HepG2 (cell line): ENCODE data around the gene LLGL2. TPM values are rescaled to one million over a fixed set of nuclear protein-coding genes. Genes with fewer than 3 reads are reported as not detected.
A peak's percentile ranks its signal among the peaks of the same experiment; 100 is the strongest.

Experiments used
- ATAC-seq: fragments of 200-7000 bp; cut with Tn5 transposase; 3 replicates; pipeline ENCODE4 v1.9.1; 2020; ENCODE audit warnings: mild to moderate bottlenecking, moderate library complexity
- BruUV-seq: library from RNA; stranded (reverse); fragments of 400-500 nt; replicated peaks from 2 replicates; lab custom pipeline; 2021; lab: Mats Ljungman, UMichigan
- CTCF ChIA-PET: fragments of 300-600 bp; formaldehyde crosslinking; extraction: SDS; loops from one replicate; lab custom pipeline; 2021; ENCODE audit warnings: low total read pairs, inconsistent platforms, low intra/inter-chr PET ratio; lab: Yijun Ruan, JAX
- POLR2A ChIA-PET: fragments of 350-600 bp; sonication (Branson Sonifier 250); formaldehyde crosslinking; loops from one replicate; lab custom pipeline; 2020; ENCODE audit warnings: antibody characterized with exemption, inconsistent platforms; lab: Yijun Ruan, JAX
- DNase-seq: peaks from one replicate; pipeline ENCODE4 v3.0.0-alpha.2; 2015; ENCODE audit warnings: low spot score
- FAIRE-seq: peaks from 3 replicates; lab custom pipeline; 2011; peaks lifted over from hg19 to GRCh38; lab: Jason Lieb, UNC
- H2AFZ ChIP-seq: one replicate; pipeline ENCODE4 v1.6.1; 2011; ENCODE audit warnings: low read length, inconsistent platforms
- H3K27ac ChIP-seq: fragments of 300-600 bp; 3 replicates; pipeline ENCODE4 v1.8.0; 2011; ENCODE audit warnings: mixed run types, mild to moderate bottlenecking, mixed read lengths, low read length, inconsistent platforms; ENCODE audit not compliant: insufficient read depth; ENCODE audit errors: extremely low read length
- H3K27me3 ChIP-seq, 2 experiments: fragments of 200-600 bp in 1 of 2; 2 replicates in 1 of 2; 3 replicates in 1 of 2; pipeline versions ENCODE4 v1.6.0 to v1.8.0; 2011; ENCODE audit warnings: low read length in 2 of 2, mild to moderate bottlenecking in 2 of 2, moderate library complexity in 2 of 2, inconsistent platforms in 1 of 2; ENCODE audit not compliant: insufficient read depth in 2 of 2, control insufficient read depth in 1 of 2
- H3K36me3 ChIP-seq, 2 experiments: fragments of 200-600 bp in 1 of 2; replicated peaks in 1 of 2; 2 replicates in 1 of 2; 3 replicates in 1 of 2; pipeline versions ENCODE4 v1.5.1 to v1.8.0; 2011; ENCODE audit warnings: low read length in 2 of 2, inconsistent platforms in 1 of 2; ENCODE audit not compliant: insufficient read depth in 2 of 2, control insufficient read depth in 1 of 2
- H3K4me1 ChIP-seq: 2 replicates; pipeline ENCODE4 v1.5.1; 2012; ENCODE audit warnings: low read length, inconsistent platforms; ENCODE audit not compliant: insufficient read depth
- H3K4me2 ChIP-seq: 2 replicates; pipeline ENCODE4 v1.6.0; 2011; ENCODE audit warnings: low read depth, low read length, inconsistent platforms
- H3K4me3 ChIP-seq, 3 experiments: fragments of 200-600 bp in 1 of 3; sonication (generic), shearing (Covaris generic) in 1 of 3; replicated peaks in 1 of 3; 2 replicates each; pipeline ENCODE4 v1.5.1; 2011 to 2016; ENCODE audit warnings: low read length in 3 of 3, inconsistent platforms in 2 of 3, low read depth in 2 of 3, mild to moderate bottlenecking in 2 of 3, control low read depth in 1 of 3, mixed read lengths in 1 of 3; ENCODE audit not compliant: insufficient read depth in 1 of 3
- H3K79me2 ChIP-seq: one replicate; pipeline ENCODE4 v1.6.1; 2011; ENCODE audit warnings: low read length, inconsistent platforms; ENCODE audit not compliant: insufficient read depth
- H3K9ac ChIP-seq: 2 replicates; pipeline ENCODE4 v1.6.0; 2011; ENCODE audit warnings: mild to moderate bottlenecking, low read depth, low read length, inconsistent platforms; ENCODE audit not compliant: insufficient read depth
- H3K9me3 ChIP-seq: 2 replicates; pipeline ENCODE4 v1.5.1; 2012; ENCODE audit warnings: mild to moderate bottlenecking, low read length
- H4K20me1 ChIP-seq: 2 replicates; pipeline ENCODE4 v1.6.0; 2011; ENCODE audit warnings: inconsistent platforms, mild to moderate bottlenecking, low read length, moderate library complexity; ENCODE audit not compliant: insufficient read depth
- BRD4 ChIP-seq: sonication (generic); formaldehyde crosslinking; IDR thresholded peaks from 2 replicates; pipeline ENCODE4 v1.4.0; 2020; ENCODE audit warnings: missing genetic modification reagents
- JUN ChIP-seq: sonication (generic); formaldehyde crosslinking; IDR thresholded peaks from 2 replicates; pipeline ENCODE4 v1.4.0; 2020; ENCODE audit warnings: mild to moderate bottlenecking, missing genetic modification reagents
- MIER3 ChIP-seq: IDR thresholded peaks from 2 replicates; pipeline ENCODE4 v1.6.1; 2016; ENCODE audit warnings: missing compliant biosample characterization, borderline replicate concordance
- PPARG ChIP-seq: conservative IDR thresholded peaks from 2 replicates; pipeline ENCODE4 v1.6.1; 2016; ENCODE audit warnings: missing biosample characterization, missing genetic modification reagents
- RBM39 ChIP-seq: fragments of 200-400 bp; formaldehyde crosslinking; IDR thresholded peaks from one replicate; pipeline ENCODE4 v1.6.1; 2018; ENCODE audit warnings: antibody characterized with exemption, mild to moderate bottlenecking, low read depth, low read length; ENCODE audit not compliant: poor library complexity, severe bottlenecking
- RFX1 ChIP-seq: fragments of 450-650 bp; IDR thresholded peaks from 2 replicates; pipeline ENCODE4 v1.6.1; 2017
- RORA ChIP-seq: sonication (generic); formaldehyde crosslinking; IDR thresholded peaks from 2 replicates; pipeline ENCODE4 v1.5.0; 2020; ENCODE audit warnings: mild to moderate bottlenecking, missing genetic modification reagents, moderate library complexity
- SMAD9 ChIP-seq: sonication (generic); formaldehyde crosslinking; IDR thresholded peaks from 2 replicates; pipeline ENCODE4 v1.5.1; 2020; ENCODE audit warnings: mild to moderate bottlenecking, missing genetic modification reagents
- SMYD3 ChIP-seq: sonication (generic); formaldehyde crosslinking; IDR thresholded peaks from 2 replicates; pipeline ENCODE4 v1.8.1; 2023; ENCODE audit warnings: mild to moderate bottlenecking, missing genetic modification reagents
- TSC22D2 ChIP-seq: sonication (generic); formaldehyde crosslinking; IDR thresholded peaks from 2 replicates; pipeline ENCODE4 v1.5.1; 2020; ENCODE audit warnings: missing genetic modification reagents, mild to moderate bottlenecking, borderline replicate concordance
- ZFX ChIP-seq: sonication (generic); formaldehyde crosslinking; IDR thresholded peaks from 2 replicates; pipeline ENCODE4 v1.4.0; 2020; ENCODE audit warnings: mild to moderate bottlenecking, low read depth, missing genetic modification reagents, moderate library complexity
- ZNF468 ChIP-seq: sonication (generic); formaldehyde crosslinking; IDR thresholded peaks from 2 replicates; pipeline ENCODE4 v1.8.0; 2022; ENCODE audit warnings: mild to moderate bottlenecking, moderate library complexity, missing genetic modification reagents
- ZNF781 ChIP-seq: sonication (generic); formaldehyde crosslinking; IDR thresholded peaks from 2 replicates; pipeline ENCODE4 v1.5.1; 2020; ENCODE audit warnings: borderline replicate concordance, mild to moderate bottlenecking, missing genetic modification reagents; ENCODE audit errors: not compliant biosample characterization
- WGBS: methylation state at CpG from one replicate; pipeline ENCODE4 v1.1.6; 2017; ENCODE audit warnings: low lambda C conversion rate; 5-methylcytosine and 5-hydroxymethylcytosine counted together
- in situ Hi-C: cut with HindIII; loops from 2 replicates; pipeline ENCODE4 v1.10.0; 2017; ENCODE audit warnings: low pct_unique_long_range_greater_than_20kb; ENCODE audit not compliant: extremely low pct_ligation_motif_present
- intact Hi-C: fragments of 100-400 bp; cut with micrococcal nuclease; formaldehyde crosslinking; loops from one replicate; pipeline ENCODE4 v1.10.0; 2022; ENCODE audit not compliant: unreplicated experiment
- polyA plus RNA-seq, 8 experiments: library from polyadenylated mRNA; depleted of rRNA in 3 of 8; stranded (reverse) in 7 of 8; unstranded in 1 of 8; fragments of >200 nt; fragmentation: Illumina TruSeq in 4 of 8; extraction: Trizol in 4 of 8; gene quantifications; 2 replicates each; pipeline versions ENCODE4 v1.2.1 to v1.2.3, GENCODE V29; 2011 to 2016; ENCODE audit warnings: low read depth in 4 of 8, missing spikeins in 1 of 8, mixed read lengths in 1 of 8; ENCODE audit not compliant: insufficient read depth in 1 of 8
- total RNA-seq, 5 experiments: library from RNA; depleted of rRNA; stranded (reverse); fragments of >200 nt; fragmentation: Illumina TruSeq; extraction: Trizol; gene quantifications; 2 replicates each; pipeline ENCODE4 v1.2.3, GENCODE V29; 2016; ENCODE audit warnings: low read depth in 1 of 5

LLGL2 gene
- total and polyA plus RNA-seq, 2 of the 13 experiments (the other 11 are each of a cell fraction or from before 2014, with no cell fraction given) = 83.0 to 86.7 TPM

GRCh38 chr17:75607086-75607485 is 81.6 kb downstream of the LLGL2 start:
- ChIA-PET POLR2A (no interaction called here), CTCF (no interaction called here)

GRCh38 chr17:75610103-75610984 is 84.8 kb downstream of the LLGL2 start:
- in situ Hi-C loops (loop anchor here (10.0 kb wide), 1 partner anchor 144 kb away; no protein-coding TSS in a partner anchor), intact Hi-C loops (loop anchor here (5.0 kb wide), 1 partner anchor 142 kb away; no protein-coding TSS in a partner anchor)
- H4K20me1 ChIP-seq = no peaks in the 10 kb centered on the region
- POLR2A ChIA-PET = interaction anchor here (0.6 to 3.3 kb wide), 16 partner anchors 8 to 170 kb away, joined by 3 to 40 read pairs (median 6); partner anchors contain the start of genes SMIM5, TMEM94 and TSEN54
- DNase-seq = peak; percentile 56
- CTCF ChIA-PET = interaction anchor here (1.5 kb wide), 1 partner anchor 9 kb away, joined by 4 read pairs; no protein-coding TSS in a partner anchor
- no peak for FAIRE-seq
- peak overlapping the region; percentile 46 to 73 (median 46) for H3K4me3 ChIP-seq
- H3K27ac ChIP-seq = no peak overlapping the region
- no TSS peak for BruUV-seq
- H3K4me1 ChIP-seq = peaks cover 51% of the 10 kb centered on the region
- H3K36me3 ChIP-seq = no peaks in the 10 kb centered on the region
- H3K4me2 ChIP-seq = peak overlapping the region; percentile 91
- peaks cover 0 to 2% of the 10 kb centered on the region in 2 experiments; a peak in 1 of 5 replicates for H3K27me3 ChIP-seq
- 2% methylated on average over 21 of the region's 25 CpGs for WGBS
- ATAC-seq = peak; percentile 60
- H3K9me3 ChIP-seq = no peaks in the 10 kb centered on the region
- H3K79me2 ChIP-seq = no peaks in the 10 kb centered on the region
- no peak overlapping the region for H2AFZ ChIP-seq
- H3K9ac ChIP-seq = peak overlapping the region; percentile 55; the same call in 1 of the 2 replicates
- TF ChIP-seq RFX1 (no peak), JUN (0 out of 2 replicates have a peak, but pooled peaks have one; percentile 68), ZFX (CRISPR knock-in tag) (peak; percentile 46; the same call in 1 of the 2 replicates), ZNF468 (no peak), SMAD9 (CRISPR knock-in tag) (no peak), PPARG (CRISPR knock-in tag) (peak; percentile 70), TSC22D2 (CRISPR knock-in tag) (peak; percentile 50; the same call in 1 of the 2 replicates), RBM39 (peak; percentile 38), ZNF781 (peak; percentile 55), BRD4 (CRISPR knock-in tag) (peak; percentile 69; the same call in 1 of the 2 replicates), MIER3 (CRISPR knock-in tag) (0 out of 2 replicates have a peak, but pooled peaks have one; percentile 65), RORA (no peak)

More at GRCh38 chr17:75607086-75607485, 81.6 kb downstream of the LLGL2 start:
- TF ChIP-seq SMYD3 (CRISPR knock-in tag) = no peak
- TF ChIP-seq, all 625 proteins: peak for 0
- H3K27ac ChIP-seq = no peak overlapping the region
- in situ Hi-C loops = no loop called here
- no peaks in the 10 kb centered on the region for H3K36me3 ChIP-seq
- no peaks in the 10 kb centered on the region for H4K20me1 ChIP-seq
- H3K4me2 ChIP-seq = no peak overlapping the region
- no peak overlapping the region for H3K9ac ChIP-seq
- H3K9me3 ChIP-seq = no peaks in the 10 kb centered on the region
- H3K27me3 ChIP-seq = peaks cover 0 to 11% of the 10 kb centered on the region in 2 experiments; a peak in 3 of 5 replicates
- ATAC-seq (no peak), FAIRE-seq (no peak), DNase-seq (no peak)
- intact Hi-C loops = no loop called here
- H2AFZ ChIP-seq = no peak overlapping the region
- H3K4me1 ChIP-seq = peaks cover 30% of the 10 kb centered on the region
- H3K79me2 ChIP-seq = no peaks in the 10 kb centered on the region
- BruUV-seq = no TSS peak
- WGBS = 35% methylated on average over 5 of the region's 5 CpGs
- H3K4me3 ChIP-seq = no peak overlapping the region
